Central memory CD8-positive, alpha-beta T cell (primary cell): ENCODE results near the gene NEUROG1.
"Not testable (repeated sequence)": the region's sequence is repeated elsewhere in the genome, so short reads cannot be mapped to it uniquely, and the experiment has no call there.

Experiments used
- ATAC-seq: fragments of 150-1000 bp; cut with Tn5 transposase; replicated peaks from 2 replicates; pipeline ENCODE4 v1.10.0; 2022; ENCODE audit warnings: mild to moderate bottlenecking, moderate FRiP score, moderate number of reproducible peaks; ENCODE audit not compliant: poor library complexity, severe bottlenecking; ENCODE audit errors: extremely low read depth
- DNase-seq, 2 donors: peaks; one replicate each; pipeline ENCODE4 v3.0.0; 2021; ENCODE audit warnings: low spot score in 2 of 2
- H3K27ac Mint-ChIP-seq: one replicate; pipeline ENCODE4 v1.8.0; 2022; ENCODE audit warnings: low read depth, mild to moderate bottlenecking, moderate library complexity, mixed read lengths
- H3K27me3 Mint-ChIP-seq: one replicate; pipeline ENCODE4 v1.8.0; 2022; ENCODE audit warnings: mixed read lengths
- H3K36me3 Mint-ChIP-seq: one replicate; pipeline ENCODE4 v1.8.0; 2022; ENCODE audit warnings: mild to moderate bottlenecking, moderate library complexity, mixed read lengths; ENCODE audit not compliant: insufficient read depth
- H3K4me1 Mint-ChIP-seq: one replicate; pipeline ENCODE4 v1.8.0; 2022; ENCODE audit warnings: mixed read lengths
- H3K4me3 Mint-ChIP-seq: one replicate; pipeline ENCODE4 v1.8.0; 2022; ENCODE audit warnings: mild to moderate bottlenecking, moderate library complexity, mixed read lengths
- H3K9me3 Mint-ChIP-seq: one replicate; pipeline ENCODE4 v1.8.0; 2022; ENCODE audit warnings: mixed read lengths

The NEUROG1 gene

GRCh38 chr5:135541807-135542502 lies 6.2 kb upstream of the NEUROG1 start:
- H3K4me1 Mint-ChIP-seq = peaks cover 12% of the 10 kb centered on the region
- H3K9me3 Mint-ChIP-seq = no peaks in the 10 kb centered on the region
- DNase-seq = no peak
- ATAC-seq = no peak
- H3K27ac Mint-ChIP-seq = no peak overlapping the region
- no peak overlapping the region for H3K4me3 Mint-ChIP-seq
- no peaks in the 10 kb centered on the region for H3K36me3 Mint-ChIP-seq
- peaks cover 92% of the 10 kb centered on the region for H3K27me3 Mint-ChIP-seq

GRCh38 chr5:135539430-135540005 lies 3.8 kb upstream of the NEUROG1 start:
- H3K9me3 Mint-ChIP-seq = no peaks in the 10 kb centered on the region
- ATAC-seq (no peak), DNase-seq (no peak)
- H3K4me3 Mint-ChIP-seq = no peak overlapping the region
- H3K27me3 Mint-ChIP-seq = peaks cover 92% of the 10 kb centered on the region
- H3K4me1 Mint-ChIP-seq = peaks cover 18% of the 10 kb centered on the region
- H3K27ac Mint-ChIP-seq = no peak overlapping the region
- no peaks in the 10 kb centered on the region for H3K36me3 Mint-ChIP-seq

GRCh38 chr5:135538261-135538660 lies 2.5 kb upstream of the NEUROG1 start:
- DNase-seq = no peak
- Mint-ChIP-seq H3K27me3 (peaks cover 94% of the 10 kb centered on the region), H3K9me3 (no peaks in the 10 kb centered on the region), H3K4me3 (no peak overlapping the region), H3K36me3 (no peaks in the 10 kb centered on the region), H3K4me1 (peaks cover 11% of the 10 kb centered on the region), H3K27ac (no peak overlapping the region)
- ATAC-seq = no peak

GRCh38 chr5:135537745-135538144 lies 2.0 kb upstream of the NEUROG1 start:
- ATAC-seq (no peak), DNase-seq (no peak)
- Mint-ChIP-seq H3K4me1 (peaks cover 6% of the 10 kb centered on the region), H3K27ac (no peak overlapping the region), H3K36me3 (no peaks in the 10 kb centered on the region), H3K4me3 (no peak overlapping the region), H3K27me3 (peaks cover 94% of the 10 kb centered on the region), H3K9me3 (no peaks in the 10 kb centered on the region)

GRCh38 chr5:135537271-135537670 lies 1.5 kb upstream of the NEUROG1 start:
- Mint-ChIP-seq H3K4me1 (peaks cover 6% of the 10 kb centered on the region), H3K4me3 (no peak overlapping the region), H3K27me3 (peaks cover 98% of the 10 kb centered on the region), H3K36me3 (no peaks in the 10 kb centered on the region), H3K27ac (no peak overlapping the region), H3K9me3 (no peaks in the 10 kb centered on the region)
- DNase-seq (no peak), ATAC-seq (no peak)

- H3K36me3 Mint-ChIP-seq = no peaks in the 10 kb centered on the region
- H3K27me3 Mint-ChIP-seq = peaks cover 100% of the 10 kb centered on the region
- DNase-seq (no peak), ATAC-seq (no peak)
- no peak overlapping the region for H3K4me3 Mint-ChIP-seq
- peaks cover 6% of the 10 kb centered on the region for H3K4me1 Mint-ChIP-seq
- no peaks in the 10 kb centered on the region for H3K9me3 Mint-ChIP-seq
- H3K27ac Mint-ChIP-seq = no peak overlapping the region
These were observed 344 bp downstream of the NEUROG1 start for GRCh38 chr5:135535420-135535819.

GRCh38 chr5:135534609-135535419 lies 950 bp downstream of the NEUROG1 start:
- Mint-ChIP-seq H3K9me3 (no peaks in the 10 kb centered on the region), H3K27me3 (peaks cover 100% of the 10 kb centered on the region), H3K27ac (no peak overlapping the region), H3K36me3 (no peaks in the 10 kb centered on the region), H3K4me3 (no peak overlapping the region), H3K4me1 (peaks cover 6% of the 10 kb centered on the region)
- ATAC-seq (no peak), DNase-seq (no peak)

- Mint-ChIP-seq H3K27me3 (peaks cover 93% of the 10 kb centered on the region), H3K27ac (no peak overlapping the region), H3K4me1 (peaks cover 6% of the 10 kb centered on the region), H3K9me3 (no peaks in the 10 kb centered on the region), H3K36me3 (no peaks in the 10 kb centered on the region), H3K4me3 (no peak overlapping the region)
- ATAC-seq = no peak
- DNase-seq = no peak
These were observed 2.0 kb downstream of the NEUROG1 start for GRCh38 chr5:135533794-135534193.

- Mint-ChIP-seq H3K36me3 (no peaks in the 10 kb centered on the region), H3K9me3 (no peaks in the 10 kb centered on the region), H3K27ac (no peak overlapping the region), H3K4me1 (peaks cover 6% of the 10 kb centered on the region), H3K27me3 (peaks cover 88% of the 10 kb centered on the region), H3K4me3 (no peak overlapping the region)
- ATAC-seq (no peak), DNase-seq (no peak)
These were observed 2.4 kb downstream of the NEUROG1 start for GRCh38 chr5:135533334-135533733.

GRCh38 chr5:135529576-135529975 lies 6.2 kb downstream of the NEUROG1 start:
- H3K9me3 Mint-ChIP-seq, H3K27ac Mint-ChIP-seq, H3K36me3 Mint-ChIP-seq, DNase-seq, H3K4me1 Mint-ChIP-seq, ATAC-seq, H3K4me3 Mint-ChIP-seq: not testable (repeated sequence)
- H3K27me3 Mint-ChIP-seq = peaks cover 85% of the 10 kb centered on the region

GRCh38 chr5:135526924-135527323 lies 8.8 kb downstream of the NEUROG1 start:
- ATAC-seq = no peak
- no peak for DNase-seq
- Mint-ChIP-seq H3K4me1 (no peaks in the 10 kb centered on the region), H3K27ac (no peak overlapping the region), H3K9me3 (no peaks in the 10 kb centered on the region), H3K4me3 (no peak overlapping the region), H3K27me3 (peaks cover 85% of the 10 kb centered on the region), H3K36me3 (no peaks in the 10 kb centered on the region)

- peaks cover 99% of the 10 kb centered on the region for H3K27me3 Mint-ChIP-seq
- no peak for DNase-seq
- no peak overlapping the region for H3K4me3 Mint-ChIP-seq
These were observed 13.8 kb downstream of the NEUROG1 start for GRCh38 chr5:135521964-135522363.

GRCh38 chr5:135517631-135518030 lies 18.1 kb downstream of the NEUROG1 start:
- ATAC-seq (no peak), DNase-seq (no peak)
- Mint-ChIP-seq H3K9me3 (no peaks in the 10 kb centered on the region), H3K27me3 (peaks cover 56% of the 10 kb centered on the region), H3K4me1 (no peaks in the 10 kb centered on the region), H3K4me3 (no peak overlapping the region), H3K27ac (no peak overlapping the region), H3K36me3 (no peaks in the 10 kb centered on the region)

More at GRCh38 chr5:135521964-135522363, 13.8 kb downstream of the NEUROG1 start:
- Mint-ChIP-seq H3K36me3 (no peaks in the 10 kb centered on the region), H3K27ac (no peak overlapping the region), H3K4me1 (no peaks in the 10 kb centered on the region), H3K9me3 (no peaks in the 10 kb centered on the region)
- ATAC-seq = no peak
